ENCODE measurements around the gene P2RX1. TPM values are rescaled to one million over a fixed set of nuclear protein-coding genes. Genes with fewer than 3 reads are reported as not detected.

P2RX1 gene
- total RNA-seq, 1 donor from 2014 or later: 0.16 TPM

DNA sequence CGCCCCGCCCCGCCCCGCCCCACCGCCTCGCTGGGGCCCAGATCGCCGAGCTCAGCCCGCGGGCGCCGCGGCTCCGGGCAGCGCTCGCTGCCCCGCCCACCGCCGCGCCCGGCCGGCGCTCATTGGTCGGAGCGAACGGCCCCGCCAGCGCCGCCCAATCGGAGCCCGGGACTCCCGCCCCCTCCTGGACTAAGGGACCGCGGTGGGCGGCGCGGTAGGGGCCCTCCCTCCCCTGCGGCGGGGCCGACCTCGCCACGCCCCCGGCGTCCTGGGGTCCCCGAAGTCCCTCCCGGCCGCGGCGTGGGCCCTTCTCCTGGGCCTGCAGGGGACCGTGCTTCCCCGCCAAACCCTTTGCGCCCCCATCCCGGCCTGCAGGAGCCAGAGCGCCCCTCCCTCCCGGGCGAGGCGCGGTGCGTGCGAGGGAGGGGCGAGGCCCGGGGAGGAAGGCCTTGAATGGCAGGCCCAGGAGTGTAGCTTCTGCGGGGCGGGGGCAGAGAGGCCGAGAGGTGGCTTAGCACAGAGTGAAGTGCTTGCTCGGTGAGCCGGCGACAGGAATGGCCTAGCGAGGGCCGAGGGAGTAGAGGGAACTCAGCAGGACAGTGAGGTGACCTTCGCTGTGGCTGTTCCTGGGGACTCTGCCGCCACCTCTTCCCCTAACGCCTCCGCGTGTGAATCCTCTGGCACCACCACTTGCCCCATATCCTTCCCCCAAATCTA, 23.1 kb downstream of the P2RX1 start, which contains the start of gene CAMKK1:
Gene CAMKK1, minus strand, starts transcription at position 51 of the 717 bp plus-strand sequence. CDS start 7,366 bp downstream, outside the sequence.
- TF ChIP-seq, protein P1, sequence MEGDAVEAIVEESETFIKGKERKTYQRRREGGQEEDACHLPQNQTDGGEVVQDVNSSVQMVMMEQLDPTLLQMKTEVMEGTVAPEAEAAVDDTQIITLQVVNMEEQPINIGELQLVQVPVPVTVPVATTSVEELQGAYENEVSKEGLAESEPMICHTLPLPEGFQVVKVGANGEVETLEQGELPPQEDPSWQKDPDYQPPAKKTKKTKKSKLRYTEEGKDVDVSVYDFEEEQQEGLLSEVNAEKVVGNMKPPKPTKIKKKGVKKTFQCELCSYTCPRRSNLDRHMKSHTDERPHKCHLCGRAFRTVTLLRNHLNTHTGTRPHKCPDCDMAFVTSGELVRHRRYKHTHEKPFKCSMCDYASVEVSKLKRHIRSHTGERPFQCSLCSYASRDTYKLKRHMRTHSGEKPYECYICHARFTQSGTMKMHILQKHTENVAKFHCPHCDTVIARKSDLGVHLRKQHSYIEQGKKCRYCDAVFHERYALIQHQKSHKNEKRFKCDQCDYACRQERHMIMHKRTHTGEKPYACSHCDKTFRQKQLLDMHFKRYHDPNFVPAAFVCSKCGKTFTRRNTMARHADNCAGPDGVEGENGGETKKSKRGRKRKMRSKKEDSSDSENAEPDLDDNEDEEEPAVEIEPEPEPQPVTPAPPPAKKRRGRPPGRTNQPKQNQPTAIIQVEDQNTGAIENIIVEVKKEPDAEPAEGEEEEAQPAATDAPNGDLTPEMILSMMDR (IDR thresholded peaks at IDR 0.05; ENCODE audit: unreplicated experiment): no peak
- peak within 1 kb of the TSS; percentile 19 for H3K27ac Mint-ChIP-seq
- H3K36me3 Mint-ChIP-seq: no peaks in the 10 kb centered on the region
- peak within 1 kb of the TSS; percentile 70 for H3K4me3 Mint-ChIP-seq
- H3K4me1 Mint-ChIP-seq: peaks cover 35% of the 10 kb centered on the region
- peaks cover 22% of the 10 kb centered on the region for H3K27me3 Mint-ChIP-seq (ENCODE audit: low read depth)
- H3K9me3 Mint-ChIP-seq: no peaks in the 10 kb centered on the region
- DNase-seq (ENCODE audit: low spot score in 2 of 2, unreplicated experiment in 2 of 2): peak; percentile 87

DNA sequence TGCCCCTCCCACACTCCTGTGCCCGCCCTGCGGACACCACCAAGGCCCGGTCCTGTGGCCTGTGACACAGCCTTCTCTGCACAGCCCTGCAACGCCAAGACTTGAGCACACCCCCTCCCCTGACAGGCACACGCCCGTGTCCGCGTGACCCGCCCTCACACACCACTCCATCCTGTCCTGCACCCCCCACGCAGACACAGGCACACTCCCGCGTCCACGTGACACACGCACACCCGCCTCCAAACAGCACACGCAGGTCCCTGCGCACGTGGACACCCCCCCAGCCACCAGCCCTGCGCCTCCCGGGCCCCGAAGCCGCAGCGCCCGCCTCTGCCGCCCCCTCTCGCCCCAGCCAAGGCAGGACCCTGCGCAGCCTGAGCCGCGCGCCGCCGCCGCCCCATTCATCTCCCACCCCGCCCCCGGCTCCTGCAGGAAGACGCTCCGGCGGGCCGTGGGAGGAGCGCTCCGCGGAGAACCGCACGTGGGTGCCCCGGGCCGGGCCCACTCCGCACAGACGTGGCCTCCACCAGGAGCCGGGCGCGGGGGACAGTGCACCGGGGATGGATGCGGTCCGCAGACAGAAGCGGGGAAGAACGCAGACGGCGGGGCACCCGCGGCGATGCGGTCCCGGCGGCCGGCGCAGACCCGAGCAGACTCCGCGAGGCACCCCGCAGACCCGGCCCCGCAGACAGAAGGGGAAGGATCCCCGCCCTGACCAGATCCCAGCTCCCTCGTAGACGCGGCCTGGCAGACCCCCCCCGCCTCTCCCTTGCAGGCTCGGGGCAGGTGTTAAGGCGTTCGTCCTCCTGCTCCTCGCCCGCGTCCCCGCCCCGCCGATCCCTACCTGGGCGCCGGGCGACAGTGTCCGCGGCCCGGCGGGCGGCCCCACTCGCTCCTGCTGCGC, 23.9 kb downstream of the P2RX1 start:
- Mint-ChIP-seq H3K27me3 (ENCODE audit: low read depth) (peaks cover 22% of the 10 kb centered on the region), H3K36me3 (no peaks in the 10 kb centered on the region), H3K9me3 (no peaks in the 10 kb centered on the region), H3K4me3 (peak overlapping the region; percentile 64), H3K27ac (no peak overlapping the region), H3K4me1 (peaks cover 37% of the 10 kb centered on the region)
- TF ChIP-seq, protein P1 (IDR thresholded peaks at IDR 0.05; ENCODE audit: unreplicated experiment): no peak
- peak; percentile 55 to 65 for DNase-seq (ENCODE audit: low spot score in 2 of 2, unreplicated experiment in 2 of 2)

DNA sequence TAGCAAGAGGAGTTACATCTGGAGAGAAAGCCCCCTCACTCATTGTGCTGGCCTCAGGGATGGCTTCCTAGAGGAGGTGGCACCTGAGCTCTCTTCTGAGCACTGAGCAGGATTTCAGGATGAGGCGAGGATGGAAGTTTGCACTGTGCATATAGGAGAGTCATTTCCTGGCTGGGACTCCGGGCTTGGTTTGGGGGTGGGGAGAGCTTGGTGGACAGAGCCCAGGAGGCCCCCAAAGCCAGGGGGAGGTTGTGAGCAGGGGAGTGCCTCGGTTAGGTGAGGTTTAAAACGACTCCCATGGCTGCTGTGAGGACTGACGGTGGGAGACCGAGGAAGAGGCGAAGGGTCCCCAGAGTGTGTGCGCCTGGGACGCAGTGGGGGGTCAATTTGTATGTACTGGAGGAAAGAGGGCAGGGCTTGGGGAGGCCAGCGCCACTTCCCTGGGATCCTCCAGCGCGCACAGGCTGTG, 24.6 kb downstream of the P2RX1 start:
- Mint-ChIP-seq H3K36me3 (no peaks in the 10 kb centered on the region), H3K9me3 (no peaks in the 10 kb centered on the region), H3K27me3 (ENCODE audit: low read depth) (peaks cover 22% of the 10 kb centered on the region), H3K4me1 (peaks cover 43% of the 10 kb centered on the region), H3K4me3 (peak overlapping the region; percentile 64), H3K27ac (no peak overlapping the region)
- TF ChIP-seq, protein P1 (IDR thresholded peaks at IDR 0.05; ENCODE audit: unreplicated experiment): no peak
- DNase-seq (ENCODE audit: low spot score in 2 of 2, unreplicated experiment in 2 of 2): no peak

DNA sequence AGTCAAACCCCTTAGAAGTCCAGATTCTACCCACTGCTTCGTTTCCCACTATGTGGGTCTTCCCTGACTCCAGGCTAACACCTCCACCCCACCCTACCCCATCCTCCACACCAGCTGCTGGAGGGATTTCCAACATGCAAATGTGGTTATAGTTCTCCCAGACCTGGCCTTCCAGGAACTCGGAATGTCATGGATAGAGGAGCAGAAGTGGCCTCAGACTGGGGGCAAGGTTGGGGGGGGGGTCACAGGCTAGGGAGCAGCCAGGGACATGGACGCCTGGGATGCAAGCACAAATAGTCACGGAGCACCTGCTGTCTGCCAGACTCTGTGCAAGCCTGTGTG, 25.4 kb downstream of the P2RX1 start:
- peaks cover 43% of the 10 kb centered on the region for H3K4me1 Mint-ChIP-seq
- no peaks in the 10 kb centered on the region for H3K36me3 Mint-ChIP-seq
- no peaks in the 10 kb centered on the region for H3K9me3 Mint-ChIP-seq
- H3K4me3 Mint-ChIP-seq: peak overlapping the region; percentile 64
- H3K27me3 Mint-ChIP-seq (ENCODE audit: low read depth): peaks cover 22% of the 10 kb centered on the region
- DNase-seq (ENCODE audit: low spot score in 2 of 2, unreplicated experiment in 2 of 2): no peak
- TF ChIP-seq, protein P1 (IDR thresholded peaks at IDR 0.05; ENCODE audit: unreplicated experiment): no peak
- H3K27ac Mint-ChIP-seq: no peak overlapping the region

DNA sequence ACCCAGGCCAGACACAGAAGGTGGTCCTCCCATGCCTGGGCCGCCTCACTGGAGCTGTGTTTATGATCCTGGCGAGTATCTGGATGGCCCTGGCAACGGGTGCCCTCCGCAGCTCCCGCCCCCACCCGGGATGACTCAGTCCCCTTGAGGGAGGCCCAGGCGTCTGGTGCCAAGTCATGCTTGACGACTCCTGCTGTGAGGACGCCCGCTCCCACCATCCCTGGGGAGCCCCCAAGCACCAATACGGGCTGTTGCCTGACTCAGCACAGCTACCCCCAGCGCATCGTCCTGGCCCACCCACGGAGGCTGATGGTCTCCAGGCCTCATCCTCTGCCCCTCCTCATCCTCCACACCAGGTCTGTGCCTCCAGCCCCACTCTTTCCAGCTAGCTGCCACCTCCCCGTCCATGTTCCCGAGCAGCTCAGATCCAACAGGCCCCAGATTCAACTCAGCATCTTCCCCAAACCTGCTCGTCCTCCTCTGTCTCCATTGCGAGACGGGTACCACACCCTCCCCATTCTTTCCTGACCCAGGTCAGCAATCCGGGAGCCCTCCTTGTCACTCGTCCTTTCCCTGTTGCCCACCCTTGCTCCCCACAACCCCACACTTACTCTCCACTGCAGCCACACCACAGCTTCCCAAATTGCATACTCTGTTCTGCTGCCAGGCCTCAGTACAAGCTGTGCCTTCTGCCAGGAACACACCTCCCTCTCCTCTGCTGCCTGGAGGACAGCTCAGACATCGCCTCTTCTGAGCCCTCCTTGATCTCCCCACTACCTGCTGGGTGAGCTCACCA, 26.0 kb downstream of the P2RX1 start:
- Mint-ChIP-seq H3K4me1 (peaks cover 43% of the 10 kb centered on the region), H3K9me3 (no peaks in the 10 kb centered on the region), H3K27ac (no peak overlapping the region), H3K27me3 (ENCODE audit: low read depth) (peaks cover 22% of the 10 kb centered on the region), H3K4me3 (no peak overlapping the region), H3K36me3 (no peaks in the 10 kb centered on the region)
- DNase-seq (ENCODE audit: low spot score in 2 of 2, unreplicated experiment in 2 of 2): no peak
- TF ChIP-seq, protein P1 (IDR thresholded peaks at IDR 0.05; ENCODE audit: unreplicated experiment): no peak

All from mesothelial cell of epicardium (in vitro differentiated cells).